H1 (cell line): ENCODE results near the gene MYRIP.

Experiments used
- EP300 ChIP-seq, 2 experiments: IDR thresholded peaks; 1 replicate in 1 of 2; 2 replicates in 1 of 2; pipeline ENCODE4 v1.6.1; 2011 to 2012; ENCODE audit warnings: low read depth in 2 of 2, low read length in 2 of 2, mild to moderate bottlenecking in 2 of 2, borderline replicate concordance in 1 of 2, inconsistent platforms in 1 of 2, moderate library complexity in 1 of 2
- POLR2A ChIP-seq, 2 experiments: IDR thresholded peaks; 1 replicate in 1 of 2; 2 replicates in 1 of 2; pipeline ENCODE4 v1.6.1; 2011; ENCODE audit warnings: low read depth in 2 of 2, low read length in 2 of 2, mild to moderate bottlenecking in 2 of 2; ENCODE audit errors: control extremely low read depth in 1 of 2

- TF ChIP-seq EP300 (IDR thresholded peaks at IDR 0.05; ENCODE audit: borderline replicate concordance in 1 of 2, low read depth in 2 of 2, low read length in 2 of 2) = no peak
- no peak for TF ChIP-seq POLR2A (IDR thresholded peaks at IDR 0.05; ENCODE audit: control extremely low read depth in 1 of 2, low read depth in 2 of 2, low read length in 2 of 2)
These were observed 445.1 kb downstream of the MYRIP start for GRCh38 chr3:40254491-40254890.
